HUES48 (cell line): ENCODE data around the gene HK2.
"Not testable (repeated sequence)": the region's sequence is repeated elsewhere in the genome, so short reads cannot be mapped to it uniquely, and the experiment has no call there.

Experiments used
- H3K27ac ChIP-seq: one replicate; pipeline ENCODE4 v1.7.0; 2013; ENCODE audit warnings: low read depth, low read length, inconsistent platforms
- H3K27me3 ChIP-seq: 2 replicates; pipeline ENCODE4 v1.6.1; 2013; ENCODE audit warnings: mild to moderate bottlenecking, low read length; ENCODE audit not compliant: control insufficient read depth, insufficient read depth
- H3K36me3 ChIP-seq: 2 replicates; pipeline ENCODE4 v1.6.1; 2013; ENCODE audit warnings: low read length; ENCODE audit not compliant: control insufficient read depth, insufficient read depth
- H3K4me1 ChIP-seq: 2 replicates; pipeline ENCODE4 v1.6.1; 2013; ENCODE audit warnings: mild to moderate bottlenecking, low read length; ENCODE audit not compliant: control insufficient read depth, insufficient read depth
- H3K4me3 ChIP-seq: 2 replicates; pipeline ENCODE4 v1.5.1; 2013; ENCODE audit warnings: mild to moderate bottlenecking, low read depth, low read length
- H3K9ac ChIP-seq: 2 replicates; pipeline ENCODE4 v1.6.1; 2013; ENCODE audit warnings: mild to moderate bottlenecking, low read depth, low read length, moderate library complexity
- H3K9me3 ChIP-seq: 2 replicates; pipeline ENCODE4 v1.6.1; 2013; ENCODE audit warnings: low read length; ENCODE audit not compliant: control insufficient read depth, insufficient read depth

Gene HK2

GRCh38 chr2:74817304-74817675 is 16.6 kb upstream of the HK2 start:
- Histone ChIP-seq H3K9ac (no peak overlapping the region), H3K4me3 (no peak overlapping the region), H3K4me1 (0 out of 2 replicates have a peak, but pooled peaks cover under 1% of the 10 kb centered on the region), H3K27ac (no peak overlapping the region), H3K27me3 (no peaks in the 10 kb centered on the region; the same call in 1 of the 2 replicates), H3K36me3 (no peaks in the 10 kb centered on the region), H3K9me3 (no peaks in the 10 kb centered on the region)

GRCh38 chr2:74819702-74820101 is 14.2 kb upstream of the HK2 start:
- H3K27ac ChIP-seq, result no peak overlapping the region
- no peak overlapping the region for H3K4me3 ChIP-seq
- H3K4me1 ChIP-seq, result peaks cover 9% of the 10 kb centered on the region
- H3K9me3 ChIP-seq, result no peaks in the 10 kb centered on the region
- H3K9ac ChIP-seq, result no peak overlapping the region
- H3K27me3 ChIP-seq, result no peaks in the 10 kb centered on the region; the same call in 1 of the 2 replicates
- H3K36me3 ChIP-seq, result no peaks in the 10 kb centered on the region

DNA sequence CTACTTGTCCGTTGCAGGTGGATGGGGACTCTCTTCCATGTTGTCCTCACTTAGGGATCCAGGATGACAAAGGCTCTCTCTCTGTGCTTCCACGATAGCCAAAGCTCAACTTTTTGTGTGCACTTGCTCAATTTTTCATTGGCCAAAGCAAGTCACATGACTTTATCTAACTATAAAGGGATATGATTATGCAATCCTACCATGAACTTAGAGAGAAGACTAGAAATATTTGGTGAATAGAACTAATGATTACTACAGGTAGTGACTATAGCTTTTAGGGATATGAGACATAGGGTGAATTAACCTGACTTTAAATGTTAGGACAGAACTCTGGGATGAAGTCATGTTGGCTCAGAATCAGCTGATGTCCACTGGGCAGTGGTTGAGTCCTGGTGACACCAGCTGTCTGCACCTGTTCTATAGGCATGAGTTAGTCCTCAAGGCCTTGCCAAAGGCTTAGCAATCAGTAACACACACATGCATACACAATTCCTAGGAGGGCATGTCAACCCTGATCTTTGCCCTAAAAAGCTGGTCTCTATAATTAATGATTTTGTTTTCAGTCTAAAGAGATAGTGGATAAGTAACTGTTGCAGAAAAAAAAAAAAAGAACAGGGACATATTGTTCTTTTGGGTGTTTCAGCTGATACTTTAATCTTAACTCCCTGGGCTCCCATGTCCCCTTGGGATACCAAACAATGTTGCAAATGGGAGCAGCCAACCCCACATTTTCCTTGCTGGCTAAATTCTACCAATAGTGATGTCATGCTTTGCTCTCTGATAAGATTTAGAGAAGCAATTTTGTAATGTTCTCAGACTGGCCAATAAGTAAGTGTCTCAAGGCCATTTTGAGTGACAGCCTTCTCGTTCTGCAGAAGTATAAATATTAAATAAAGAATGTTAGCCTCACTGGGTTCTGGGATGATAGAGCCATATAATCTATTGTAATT is 12.5 kb upstream of the HK2 start:
- Histone ChIP-seq H3K36me3 (no peaks in the 10 kb centered on the region), H3K4me3 (no peak overlapping the region), H3K9me3 (no peaks in the 10 kb centered on the region), H3K9ac (no peak overlapping the region), H3K4me1 (peaks cover 9% of the 10 kb centered on the region), H3K27ac (no peak overlapping the region), H3K27me3 (no peaks in the 10 kb centered on the region; the same call in 1 of the 2 replicates)

DNA sequence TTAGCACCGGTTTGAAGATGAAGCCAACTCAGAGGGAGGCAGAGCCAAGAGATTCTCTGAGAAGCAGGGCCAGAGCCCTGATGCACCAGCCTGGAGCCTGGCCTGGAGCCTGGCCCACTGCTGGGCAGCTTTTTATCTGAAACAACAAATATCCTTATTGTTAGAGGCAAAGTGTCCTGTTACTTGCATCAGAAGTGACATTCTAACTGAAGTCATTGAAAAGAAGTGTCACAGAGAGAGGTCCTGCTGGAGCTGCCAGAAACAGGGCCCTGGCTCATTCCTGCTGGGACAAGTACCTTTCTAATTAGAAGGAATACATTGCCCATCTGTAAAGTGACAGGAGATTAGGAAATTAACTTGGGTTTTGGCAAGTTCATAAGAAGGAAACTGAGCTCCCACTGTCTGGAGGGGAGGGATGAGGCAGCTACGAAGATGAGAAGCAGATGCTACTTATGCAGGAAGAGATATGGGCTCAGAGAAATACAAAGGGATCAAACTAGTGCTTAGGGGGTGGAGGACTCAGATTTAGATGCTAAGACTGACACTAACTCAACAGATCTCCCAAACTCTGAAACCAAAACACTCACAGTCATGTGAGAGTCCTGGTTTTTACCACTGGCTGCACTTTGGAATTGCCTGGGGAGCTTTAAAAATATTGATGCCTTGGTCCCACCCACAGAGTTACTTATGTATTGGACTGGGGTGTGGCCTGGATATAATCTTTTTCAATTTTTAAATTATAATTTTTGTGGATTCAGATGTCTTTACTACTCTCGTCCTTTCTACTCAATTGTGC is 11.0 kb upstream of the HK2 start:
- Histone ChIP-seq H3K36me3 (no peaks in the 10 kb centered on the region), H3K4me3 (no peak overlapping the region), H3K9ac (no peak overlapping the region), H3K4me1 (peaks cover 9% of the 10 kb centered on the region), H3K27me3 (no peaks in the 10 kb centered on the region; the same call in 1 of the 2 replicates), H3K9me3 (no peaks in the 10 kb centered on the region), H3K27ac (peak overlapping the region; percentile 26)

GRCh38 chr2:74824679-74825078 is 9.2 kb upstream of the HK2 start:
- Histone ChIP-seq H3K4me3 (no peak overlapping the region), H3K9me3 (no peaks in the 10 kb centered on the region), H3K4me1 (peaks cover 9% of the 10 kb centered on the region), H3K9ac (no peak overlapping the region), H3K36me3 (no peaks in the 10 kb centered on the region), H3K27me3 (no peaks in the 10 kb centered on the region; the same call in 1 of the 2 replicates), H3K27ac (no peak overlapping the region)

- Histone ChIP-seq H3K4me1 (no peaks in the 10 kb centered on the region), H3K36me3 (no peaks in the 10 kb centered on the region), H3K9me3 (no peaks in the 10 kb centered on the region), H3K27ac (no peak overlapping the region), H3K4me3 (no peak overlapping the region), H3K27me3 (no peaks in the 10 kb centered on the region; the same call in 1 of the 2 replicates), H3K9ac (no peak overlapping the region)
Measured at GRCh38 chr2:74828543-74828942, 5.4 kb upstream of the HK2 start.

GRCh38 chr2:74831693-74832530 is 2.0 kb upstream of the HK2 start:
- Histone ChIP-seq H3K9ac (no peak overlapping the region), H3K27ac (no peak overlapping the region)

DNA sequence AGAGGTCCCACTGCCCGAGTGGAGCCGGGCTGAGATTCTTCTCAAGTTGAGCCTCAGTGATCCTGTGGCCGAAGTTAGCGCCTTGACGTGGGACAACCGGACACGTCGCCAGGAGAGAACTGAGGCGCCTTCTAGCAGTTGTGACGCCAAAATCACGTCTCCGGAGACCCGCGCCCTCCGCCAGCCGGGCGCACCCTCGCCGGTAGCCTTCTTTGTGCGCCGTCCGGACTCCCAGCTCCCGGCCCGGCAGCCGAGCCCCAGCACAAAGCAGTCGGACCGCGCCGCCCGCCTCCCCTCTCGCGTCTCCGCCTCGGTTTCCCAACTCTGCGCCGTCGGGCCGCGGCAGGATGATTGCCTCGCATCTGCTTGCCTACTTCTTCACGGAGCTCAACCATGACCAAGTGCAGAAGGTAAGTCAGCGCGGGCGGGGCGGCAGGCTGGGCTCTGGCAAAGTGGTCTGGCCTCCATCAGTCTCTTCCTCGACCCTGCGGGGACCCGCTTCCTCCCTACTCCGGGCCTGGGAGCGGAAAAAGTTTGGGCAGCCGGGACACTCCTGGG is 386 bp downstream of the HK2 start:
- not testable (repeated sequence) for H3K36me3 ChIP-seq, H3K9me3 ChIP-seq, H3K27me3 ChIP-seq
- Histone ChIP-seq H3K4me3 (peak overlapping the region; percentile 96), H3K27ac (peak overlapping the region; percentile 97), H3K9ac (peak overlapping the region; percentile 98), H3K4me1 (peaks cover 23% of the 10 kb centered on the region)

More at GRCh38 chr2:74831693-74832530, 2.0 kb upstream of the HK2 start:
- Histone ChIP-seq H3K36me3 (no peaks in the 10 kb centered on the region), H3K4me3 (no peak overlapping the region), H3K27me3 (no peaks in the 10 kb centered on the region; the same call in 1 of the 2 replicates), H3K4me1 (peaks cover 5% of the 10 kb centered on the region), H3K9me3 (no peaks in the 10 kb centered on the region)

DNA sequence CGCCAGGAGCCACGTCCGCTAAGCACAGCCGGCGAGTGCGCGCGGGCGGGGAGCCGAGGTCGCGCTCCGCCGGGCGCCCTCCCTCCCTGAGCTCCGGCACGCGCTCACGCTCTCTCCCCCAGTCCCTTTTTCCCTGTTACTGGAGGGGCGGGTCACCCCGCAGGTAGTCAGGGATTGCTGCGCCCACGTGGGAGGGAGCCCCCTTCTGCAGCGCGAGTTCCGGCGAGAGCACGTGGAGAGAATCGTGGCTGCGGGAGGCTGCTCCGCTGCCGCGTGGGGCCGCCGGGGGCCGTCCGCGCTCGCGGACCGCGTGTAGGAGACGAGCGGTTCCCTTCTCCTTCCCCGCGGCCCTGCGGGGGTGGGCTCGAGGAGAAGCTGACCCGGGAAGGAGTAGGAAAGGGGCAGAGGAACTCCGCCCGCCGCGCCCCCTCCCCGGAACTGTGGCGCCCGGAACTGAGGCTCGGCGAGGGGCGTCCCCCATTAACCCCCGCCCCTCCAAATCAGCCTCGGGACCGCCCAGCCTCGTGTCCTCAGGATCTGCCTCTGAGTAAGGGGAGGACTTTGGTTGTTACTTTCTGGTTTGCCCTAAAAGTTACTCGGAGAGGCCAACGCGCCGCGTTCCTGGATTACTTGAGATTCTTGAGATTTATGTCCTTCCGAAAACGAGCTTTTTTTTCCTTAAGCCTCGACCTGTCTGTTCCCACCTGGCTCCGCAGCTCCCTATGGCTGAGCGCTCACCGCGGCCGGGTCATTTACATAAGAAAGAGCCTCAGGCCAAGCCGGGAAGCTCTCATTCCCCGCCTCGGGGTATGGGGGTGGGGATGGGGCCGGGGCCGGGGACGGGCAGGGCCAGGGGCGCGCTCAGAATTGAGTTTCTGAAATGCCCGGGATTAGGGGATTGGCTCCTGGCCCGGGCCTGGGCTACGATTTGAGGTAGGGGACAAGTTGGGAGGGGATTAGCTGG is 1.1 kb downstream of the HK2 start:
- H3K27ac ChIP-seq, result peak overlapping the region; percentile 97
- H3K27me3 ChIP-seq, result no peaks in the 10 kb centered on the region
- H3K36me3 ChIP-seq, result no peaks in the 10 kb centered on the region
- H3K4me1 ChIP-seq, result peaks cover 24% of the 10 kb centered on the region
- peak overlapping the region; percentile 96 for H3K4me3 ChIP-seq
- H3K9ac ChIP-seq, result peak overlapping the region; percentile 98
- H3K9me3 ChIP-seq, result no peaks in the 10 kb centered on the region
